ENCODE results near the gene ASAP2. TPM values are rescaled to one million over a fixed set of nuclear protein-coding genes. Genes with fewer than 3 reads are reported as not detected.

Gene ASAP2
- total and polyA plus RNA-seq, 9 of the 15 experiments (the other 6 are each of a cell fraction or from before 2014, with no cell fraction given): 0.06 to 4.3 (median 3.1) TPM

DNA sequence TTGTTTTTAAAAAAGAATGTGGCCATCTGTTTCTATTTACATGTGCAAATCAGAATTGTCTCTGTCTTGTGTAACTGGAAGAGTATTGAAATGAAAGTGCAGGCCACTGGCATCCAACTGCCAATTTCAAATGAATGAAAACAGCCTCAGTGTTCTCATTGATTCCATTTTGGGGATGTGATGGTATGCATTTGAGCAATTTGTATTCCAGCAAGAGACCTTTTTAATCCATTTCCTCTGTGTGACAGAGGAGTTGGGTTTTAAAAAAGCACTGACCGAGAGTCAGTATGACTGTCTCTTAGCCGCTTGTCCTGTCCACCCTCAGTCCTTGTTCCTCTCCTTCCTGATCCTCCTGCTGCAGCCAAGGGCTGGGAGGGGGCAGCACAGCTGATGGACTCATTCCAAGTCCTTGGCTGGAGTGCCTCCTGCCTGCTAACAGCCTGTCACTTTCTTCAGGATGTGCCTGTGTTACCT lies 50.0 kb downstream of the ASAP2 start (continued):
- TF ChIP-seq, protein P1, sequence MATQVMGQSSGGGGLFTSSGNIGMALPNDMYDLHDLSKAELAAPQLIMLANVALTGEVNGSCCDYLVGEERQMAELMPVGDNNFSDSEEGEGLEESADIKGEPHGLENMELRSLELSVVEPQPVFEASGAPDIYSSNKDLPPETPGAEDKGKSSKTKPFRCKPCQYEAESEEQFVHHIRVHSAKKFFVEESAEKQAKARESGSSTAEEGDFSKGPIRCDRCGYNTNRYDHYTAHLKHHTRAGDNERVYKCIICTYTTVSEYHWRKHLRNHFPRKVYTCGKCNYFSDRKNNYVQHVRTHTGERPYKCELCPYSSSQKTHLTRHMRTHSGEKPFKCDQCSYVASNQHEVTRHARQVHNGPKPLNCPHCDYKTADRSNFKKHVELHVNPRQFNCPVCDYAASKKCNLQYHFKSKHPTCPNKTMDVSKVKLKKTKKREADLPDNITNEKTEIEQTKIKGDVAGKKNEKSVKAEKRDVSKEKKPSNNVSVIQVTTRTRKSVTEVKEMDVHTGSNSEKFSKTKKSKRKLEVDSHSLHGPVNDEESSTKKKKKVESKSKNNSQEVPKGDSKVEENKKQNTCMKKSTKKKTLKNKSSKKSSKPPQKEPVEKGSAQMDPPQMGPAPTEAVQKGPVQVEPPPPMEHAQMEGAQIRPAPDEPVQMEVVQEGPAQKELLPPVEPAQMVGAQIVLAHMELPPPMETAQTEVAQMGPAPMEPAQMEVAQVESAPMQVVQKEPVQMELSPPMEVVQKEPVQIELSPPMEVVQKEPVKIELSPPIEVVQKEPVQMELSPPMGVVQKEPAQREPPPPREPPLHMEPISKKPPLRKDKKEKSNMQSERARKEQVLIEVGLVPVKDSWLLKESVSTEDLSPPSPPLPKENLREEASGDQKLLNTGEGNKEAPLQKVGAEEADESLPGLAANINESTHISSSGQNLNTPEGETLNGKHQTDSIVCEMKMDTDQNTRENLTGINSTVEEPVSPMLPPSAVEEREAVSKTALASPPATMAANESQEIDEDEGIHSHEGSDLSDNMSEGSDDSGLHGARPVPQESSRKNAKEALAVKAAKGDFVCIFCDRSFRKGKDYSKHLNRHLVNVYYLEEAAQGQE (IDR thresholded peaks at IDR 0.05; ENCODE audit: borderline replicate concordance): peak; percentile 42; the same call in 1 of the 2 replicates
- TF ChIP-seq, protein P1 (CRISPR knock-in tag; IDR thresholded peaks at IDR 0.05; ENCODE audit: low read depth): no peak
